ENCODE results near the gene PDE8B. TPM values are rescaled to one million over a fixed set of nuclear protein-coding genes. Genes with fewer than 3 reads are reported as not detected.

PDE8B gene
- polyA plus RNA-seq, 1 experiment: 0.02 TPM

GRCh38 chr5:77225531-77225930 is 15.1 kb downstream of the PDE8B start:
- Histone ChIP-seq H3K9me3 (ENCODE audit: control insufficient read depth, insufficient read depth, low read length) (no peaks in the 10 kb centered on the region), H3K4me3 (ENCODE audit: low read depth, low read length) (no peak overlapping the region), H3K27ac (ENCODE audit: low read depth, low read length) (no peak overlapping the region), H3K27me3 (ENCODE audit: control insufficient read depth, insufficient read depth, low read length) (peaks cover 18% of the 10 kb centered on the region)
- no peak for DNase-seq (ENCODE audit: low read depth, low spot score)
- ChIA-PET CTCF (no interaction called here), POLR2A (no interaction called here)
- TF ChIP-seq, protein P1, sequence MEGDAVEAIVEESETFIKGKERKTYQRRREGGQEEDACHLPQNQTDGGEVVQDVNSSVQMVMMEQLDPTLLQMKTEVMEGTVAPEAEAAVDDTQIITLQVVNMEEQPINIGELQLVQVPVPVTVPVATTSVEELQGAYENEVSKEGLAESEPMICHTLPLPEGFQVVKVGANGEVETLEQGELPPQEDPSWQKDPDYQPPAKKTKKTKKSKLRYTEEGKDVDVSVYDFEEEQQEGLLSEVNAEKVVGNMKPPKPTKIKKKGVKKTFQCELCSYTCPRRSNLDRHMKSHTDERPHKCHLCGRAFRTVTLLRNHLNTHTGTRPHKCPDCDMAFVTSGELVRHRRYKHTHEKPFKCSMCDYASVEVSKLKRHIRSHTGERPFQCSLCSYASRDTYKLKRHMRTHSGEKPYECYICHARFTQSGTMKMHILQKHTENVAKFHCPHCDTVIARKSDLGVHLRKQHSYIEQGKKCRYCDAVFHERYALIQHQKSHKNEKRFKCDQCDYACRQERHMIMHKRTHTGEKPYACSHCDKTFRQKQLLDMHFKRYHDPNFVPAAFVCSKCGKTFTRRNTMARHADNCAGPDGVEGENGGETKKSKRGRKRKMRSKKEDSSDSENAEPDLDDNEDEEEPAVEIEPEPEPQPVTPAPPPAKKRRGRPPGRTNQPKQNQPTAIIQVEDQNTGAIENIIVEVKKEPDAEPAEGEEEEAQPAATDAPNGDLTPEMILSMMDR (IDR thresholded peaks at IDR 0.05; ENCODE audit: low read depth, low read length): no peak

DNA sequence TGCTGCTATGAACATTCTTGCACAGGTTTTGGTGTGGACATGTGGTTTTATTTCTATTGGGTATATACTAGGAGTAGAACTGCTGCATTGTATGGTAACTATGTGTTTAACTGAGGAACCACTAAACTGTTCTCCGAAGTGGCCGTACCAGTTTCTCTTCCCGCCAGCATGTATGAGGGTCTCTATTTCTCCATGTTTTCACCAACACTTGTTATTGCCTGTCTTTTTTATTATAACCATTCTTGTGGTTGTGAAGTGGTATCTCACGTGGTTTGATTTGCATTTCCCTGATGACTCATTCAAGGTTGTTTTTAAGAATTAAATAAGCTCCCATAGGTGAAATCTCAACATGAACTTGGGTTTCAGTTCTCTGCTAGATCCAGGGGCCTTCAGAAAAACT is 19.4 kb downstream of the PDE8B start:
- DNase-seq (ENCODE audit: low read depth, low spot score): no peak
- TF ChIP-seq, protein P1 (IDR thresholded peaks at IDR 0.05; ENCODE audit: low read depth, low read length): no peak
- H3K27ac ChIP-seq (ENCODE audit: low read depth, low read length): no peak overlapping the region
- peaks cover 7% of the 10 kb centered on the region for H3K27me3 ChIP-seq (ENCODE audit: control insufficient read depth, insufficient read depth, low read length)
- CTCF ChIA-PET: no interaction called here
- no peaks in the 10 kb centered on the region for H3K9me3 ChIP-seq (ENCODE audit: control insufficient read depth, insufficient read depth, low read length)
- no peak overlapping the region for H3K4me3 ChIP-seq (ENCODE audit: low read depth, low read length)
- POLR2A ChIA-PET: no interaction called here

DNA sequence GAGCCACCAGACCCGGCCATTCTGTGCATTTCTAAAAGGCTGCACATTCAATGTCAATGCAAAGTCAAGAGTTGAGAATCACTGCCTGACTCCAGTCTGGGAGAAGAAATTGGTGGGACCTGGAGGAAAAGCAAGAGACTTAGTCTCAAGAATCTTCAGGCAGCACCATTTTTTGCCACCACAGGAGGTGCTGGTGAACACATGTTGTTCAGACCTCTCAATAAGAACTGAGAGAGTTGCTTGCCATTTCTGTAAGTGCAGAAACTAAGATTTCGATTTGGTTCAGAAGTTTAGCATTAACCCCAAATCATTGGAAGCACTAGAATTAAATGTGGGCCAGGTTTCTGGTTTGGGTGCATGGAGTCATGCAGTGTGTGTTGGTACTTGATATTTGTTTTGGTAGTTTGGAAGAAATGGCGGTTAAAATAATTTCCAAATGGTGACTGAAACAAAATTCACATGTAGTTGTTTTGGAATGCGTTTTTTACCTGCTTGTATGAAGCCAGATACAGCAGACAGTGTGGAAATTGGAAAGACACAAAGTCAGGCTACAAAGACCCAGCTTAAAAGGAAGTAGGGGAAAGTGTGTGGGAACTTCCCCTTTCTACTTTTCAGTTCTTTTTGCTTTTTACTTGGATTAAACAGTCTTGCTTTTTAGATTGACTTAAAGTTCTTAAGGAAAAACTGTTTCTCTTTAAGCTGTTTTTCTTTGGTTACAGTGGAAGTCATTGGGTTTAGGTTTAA is 20.4 kb downstream of the PDE8B start:
- Histone ChIP-seq H3K27me3 (ENCODE audit: control insufficient read depth, insufficient read depth, low read length) (peaks cover 7% of the 10 kb centered on the region), H3K4me3 (ENCODE audit: low read depth, low read length) (no peak overlapping the region), H3K27ac (ENCODE audit: low read depth, low read length) (no peak overlapping the region), H3K9me3 (ENCODE audit: control insufficient read depth, insufficient read depth, low read length) (no peaks in the 10 kb centered on the region)
- no peak for DNase-seq (ENCODE audit: low read depth, low spot score)
- TF ChIP-seq, protein P1 (IDR thresholded peaks at IDR 0.05; ENCODE audit: low read depth, low read length): peak; percentile 37
- POLR2A ChIA-PET: no interaction called here
- CTCF ChIA-PET: interaction anchor here (0.6 to 1.1 kb wide), 2 partner anchors 12 to 24 kb away, joined by 3 read pairs; no protein-coding TSS in a partner anchor

DNA sequence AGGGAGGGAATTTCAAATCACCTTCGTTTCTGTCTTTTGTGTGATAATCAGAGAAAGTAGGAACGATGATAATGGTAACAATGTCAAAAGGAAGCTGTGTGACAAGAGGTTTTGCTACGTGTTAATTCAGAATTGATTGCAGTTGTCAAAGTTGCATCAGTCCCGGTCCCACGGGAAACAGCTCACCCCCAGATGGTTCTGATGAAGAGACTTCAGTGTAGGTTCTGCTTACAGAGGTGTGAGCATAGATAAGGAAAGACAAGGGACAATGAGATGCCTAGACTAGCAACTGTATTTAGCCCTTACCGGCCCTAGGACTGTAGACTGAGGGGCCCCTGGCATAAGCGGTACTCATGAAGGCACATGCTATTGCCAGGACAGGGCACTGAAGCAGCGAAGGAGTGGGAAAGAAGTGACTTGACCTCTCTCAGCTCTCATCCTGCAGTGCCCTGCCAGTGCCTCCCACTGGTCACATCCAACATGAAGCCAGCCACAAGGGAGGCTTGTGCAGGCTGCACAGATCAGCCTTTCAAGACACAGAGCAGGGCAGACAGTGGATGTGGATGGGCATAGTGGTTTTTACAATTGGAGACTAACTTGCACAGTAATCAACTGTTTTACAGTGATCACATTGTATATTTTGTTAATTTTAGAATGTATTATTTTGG is 21.1 kb downstream of the PDE8B start:
- TF ChIP-seq, protein P1 (IDR thresholded peaks at IDR 0.05; ENCODE audit: low read depth, low read length): no peak
- peaks cover 7% of the 10 kb centered on the region for H3K27me3 ChIP-seq (ENCODE audit: control insufficient read depth, insufficient read depth, low read length)
- no peak overlapping the region for H3K4me3 ChIP-seq (ENCODE audit: low read depth, low read length)
- no peak overlapping the region for H3K27ac ChIP-seq (ENCODE audit: low read depth, low read length)
- no peaks in the 10 kb centered on the region for H3K9me3 ChIP-seq (ENCODE audit: control insufficient read depth, insufficient read depth, low read length)
- ChIA-PET CTCF (interaction anchor here (0.5 to 1.1 kb wide), 3 partner anchors 11 to 195 kb away, joined by 3 to 4 read pairs (median 3); no protein-coding TSS in a partner anchor), POLR2A (no interaction called here)
- DNase-seq (ENCODE audit: low read depth, low spot score): no peak
